MM.1S (cell line): ENCODE measurements around the gene TTC27.

Experiments used
- EZH2 ChIP-seq: fragments of 300-600 bp; sonication (generic); optimal IDR thresholded peaks from 2 replicates; pipeline ENCODE3; 2017; ENCODE audit warnings: low read depth, mild to moderate bottlenecking, antibody characterized with exemption, low read length, mixed read lengths
- EZH2phosphoT487 ChIP-seq: fragments of 300-600 bp; sonication (generic); IDR thresholded peaks from 2 replicates; pipeline ENCODE4 v1.6.1; 2018; ENCODE audit warnings: antibody characterized with exemption, low read length
- TF ChIP-seq, protein P1 (sequence below): fragments of 300-600 bp; sonication (generic); IDR thresholded peaks from 2 replicates; pipeline ENCODE4 v1.5.1; 2016; ENCODE audit warnings: antibody characterized with exemption, low read length, mixed read lengths

- TF ChIP-seq EZH2, result no peak
- no peak for TF ChIP-seq EZH2phosphoT487
- TF ChIP-seq, protein P1, sequence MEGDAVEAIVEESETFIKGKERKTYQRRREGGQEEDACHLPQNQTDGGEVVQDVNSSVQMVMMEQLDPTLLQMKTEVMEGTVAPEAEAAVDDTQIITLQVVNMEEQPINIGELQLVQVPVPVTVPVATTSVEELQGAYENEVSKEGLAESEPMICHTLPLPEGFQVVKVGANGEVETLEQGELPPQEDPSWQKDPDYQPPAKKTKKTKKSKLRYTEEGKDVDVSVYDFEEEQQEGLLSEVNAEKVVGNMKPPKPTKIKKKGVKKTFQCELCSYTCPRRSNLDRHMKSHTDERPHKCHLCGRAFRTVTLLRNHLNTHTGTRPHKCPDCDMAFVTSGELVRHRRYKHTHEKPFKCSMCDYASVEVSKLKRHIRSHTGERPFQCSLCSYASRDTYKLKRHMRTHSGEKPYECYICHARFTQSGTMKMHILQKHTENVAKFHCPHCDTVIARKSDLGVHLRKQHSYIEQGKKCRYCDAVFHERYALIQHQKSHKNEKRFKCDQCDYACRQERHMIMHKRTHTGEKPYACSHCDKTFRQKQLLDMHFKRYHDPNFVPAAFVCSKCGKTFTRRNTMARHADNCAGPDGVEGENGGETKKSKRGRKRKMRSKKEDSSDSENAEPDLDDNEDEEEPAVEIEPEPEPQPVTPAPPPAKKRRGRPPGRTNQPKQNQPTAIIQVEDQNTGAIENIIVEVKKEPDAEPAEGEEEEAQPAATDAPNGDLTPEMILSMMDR, result no peak
Measured at GRCh38 chr2:32770360-32770759, 142.5 kb downstream of the TTC27 start.
